Suprapubic skin (tissue), 4 donors: ENCODE measurements around the gene NPLOC4. TPM values are rescaled to one million over a fixed set of nuclear protein-coding genes. Genes with fewer than 3 reads are reported as not detected.

Experiments used
- DNase-seq, 2 donors: peaks; one replicate each; pipeline ENCODE4 v3.0.0-alpha.2; 2019; ENCODE audit warnings: low spot score in 2 of 2
- H3K27ac ChIP-seq: fragments of 200-600 bp; sonication (generic); one replicate; pipeline ENCODE4 v1.5.1; 2019
- H3K27me3 ChIP-seq: fragments of 200-600 bp; sonication (generic); one replicate; pipeline ENCODE4 v1.5.1; 2019
- H3K36me3 ChIP-seq: fragments of 200-600 bp; sonication (generic); one replicate; pipeline ENCODE4 v1.5.1; 2019
- H3K4me1 ChIP-seq: fragments of 200-600 bp; sonication (generic); one replicate; pipeline ENCODE4 v1.5.1; 2019
- H3K4me3 ChIP-seq: fragments of 200-600 bp; sonication (generic); one replicate; pipeline ENCODE4 v1.5.1; 2019; ENCODE audit warnings: mild to moderate bottlenecking
- H3K9me3 ChIP-seq: fragments of 200-600 bp; sonication (generic); one replicate; pipeline ENCODE4 v1.5.1; 2019
- CTCF ChIP-seq, 2 donors: fragments of 200-600 bp in 1 of 2; fragments of 450-650 bp in 1 of 2; sonication (generic) in 1 of 2; IDR thresholded peaks; one replicate each; pipeline ENCODE4 v1.5.1; 2016 to 2019; ENCODE audit warnings: antibody characterized with exemption in 2 of 2, mild to moderate bottlenecking in 1 of 2, moderate library complexity in 1 of 2
- EP300 ChIP-seq: sonication (generic); formaldehyde crosslinking; IDR thresholded peaks from one replicate; pipeline ENCODE4 v1.6.1; 2017; ENCODE audit warnings: antibody characterized with exemption
- POLR2A ChIP-seq, 2 donors: fragments of 450-650 bp; IDR thresholded peaks; one replicate each; pipeline ENCODE4 v1.6.1; 2017; ENCODE audit warnings: antibody characterized with exemption in 2 of 2, mild to moderate bottlenecking in 2 of 2, moderate library complexity in 2 of 2
- POLR2AphosphoS5 ChIP-seq, 3 donors: sonication (generic); formaldehyde crosslinking; IDR thresholded peaks; one replicate each; pipeline ENCODE4 v1.6.1; 2017; ENCODE audit warnings: antibody characterized with exemption in 3 of 3
- WGBS: methylation state at CpG from one replicate; pipeline ENCODE4 v1.1.5; 2018; 5-methylcytosine and 5-hydroxymethylcytosine counted together
- total RNA-seq, 4 donors: library from RNA; depleted of rRNA; stranded (reverse); fragments of >200 nt; gene quantifications; one replicate each; pipeline ENCODE4 v1.1.0, GENCODE V29; 2016

The NPLOC4 gene
- total RNA-seq, 4 donors from 2014 or later = 77.1 to 115 (median 91.7) TPM

GRCh38 chr17:81578561-81579225, 58.2 kb downstream of the NPLOC4 start:
- 95% methylated on average over 6 of the region's 6 CpGs for WGBS
- H3K36me3 ChIP-seq = peaks cover 37% of the 10 kb centered on the region
- no peak overlapping the region for H3K27ac ChIP-seq

GRCh38 chr17:81578038-81578441, 58.9 kb downstream of the NPLOC4 start:
- no peak overlapping the region for H3K4me3 ChIP-seq
- H3K27ac ChIP-seq = no peak overlapping the region
- H3K9me3 ChIP-seq = no peaks in the 10 kb centered on the region
- H3K27me3 ChIP-seq = no peaks in the 10 kb centered on the region
- no peak for DNase-seq
- peaks cover 5% of the 10 kb centered on the region for H3K4me1 ChIP-seq
- 97% methylated on average over 10 of the region's 10 CpGs for WGBS
- H3K36me3 ChIP-seq = peaks cover 30% of the 10 kb centered on the region
- no peak for TF ChIP-seq POLR2AphosphoS5 (IDR thresholded peaks at IDR 0.05)
- no peak for TF ChIP-seq POLR2A (IDR thresholded peaks at IDR 0.05)

More at GRCh38 chr17:81578561-81579225, 58.2 kb downstream of the NPLOC4 start:
- Histone ChIP-seq H3K4me3 (no peak overlapping the region), H3K9me3 (no peaks in the 10 kb centered on the region), H3K27me3 (no peaks in the 10 kb centered on the region), H3K4me1 (peaks cover 5% of the 10 kb centered on the region)
- no peak for TF ChIP-seq POLR2A (IDR thresholded peaks at IDR 0.05)
- TF ChIP-seq CTCF (IDR thresholded peaks at IDR 0.05) = no peak
- no peak for TF ChIP-seq POLR2AphosphoS5 (IDR thresholded peaks at IDR 0.05)
- TF ChIP-seq EP300 = no peak
- no peak for DNase-seq

DNA sequence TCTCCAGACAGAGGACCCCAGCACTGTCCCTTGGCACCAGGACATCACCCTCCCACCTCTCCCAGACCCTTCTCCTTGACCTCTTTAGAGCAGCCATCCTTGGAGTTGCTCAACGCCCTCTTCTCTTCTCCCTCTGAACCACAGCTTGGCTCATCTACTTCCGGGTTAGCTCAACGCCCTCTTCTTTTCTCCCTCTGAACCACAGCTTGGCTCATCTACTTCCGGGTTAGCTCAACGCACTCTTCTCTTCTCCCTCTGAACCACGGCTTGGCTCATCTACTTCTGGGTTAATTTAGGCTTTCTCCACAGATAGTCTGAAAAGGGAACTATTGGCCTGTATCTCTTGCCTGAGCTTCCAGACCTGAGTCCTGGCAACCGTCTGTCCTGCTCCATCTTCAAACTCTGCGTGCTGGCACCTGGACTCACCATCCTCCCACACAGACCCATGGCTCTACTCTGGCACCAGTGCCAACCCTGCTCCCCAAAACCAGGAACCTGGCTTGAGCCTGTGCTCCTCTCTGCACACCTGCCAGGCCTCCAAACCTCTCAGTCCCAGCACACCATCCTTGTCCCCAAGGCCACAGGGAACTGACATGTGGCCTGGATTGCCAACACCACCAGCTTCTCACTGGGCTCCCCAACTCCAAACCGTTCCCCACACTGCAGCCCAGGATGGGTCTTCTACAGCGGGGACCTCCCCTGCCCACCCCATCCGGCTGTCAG, 59.5 kb downstream of the NPLOC4 start:
- WGBS = 84% methylated on average over 11 of the region's 11 CpGs
- Histone ChIP-seq H3K27ac (no peak overlapping the region), H3K4me3 (no peak overlapping the region), H3K36me3 (peaks cover 27% of the 10 kb centered on the region), H3K9me3 (no peaks in the 10 kb centered on the region), H3K4me1 (peaks cover 5% of the 10 kb centered on the region), H3K27me3 (no peaks in the 10 kb centered on the region)
- TF ChIP-seq CTCF (IDR thresholded peaks at IDR 0.05) = no peak
- TF ChIP-seq POLR2A (IDR thresholded peaks at IDR 0.05) = no peak
- no peak for TF ChIP-seq POLR2AphosphoS5 (IDR thresholded peaks at IDR 0.05)
- TF ChIP-seq EP300 = no peak
- DNase-seq = no peak

GRCh38 chr17:81576621-81577277, 60.2 kb downstream of the NPLOC4 start:
- H3K9me3 ChIP-seq = no peaks in the 10 kb centered on the region
- no peaks in the 10 kb centered on the region for H3K27me3 ChIP-seq
- no peak for DNase-seq
- WGBS = 69% methylated on average over 17 of the region's 17 CpGs
- no peak overlapping the region for H3K27ac ChIP-seq
- TF ChIP-seq POLR2AphosphoS5 (IDR thresholded peaks at IDR 0.05) (no peak), POLR2A (IDR thresholded peaks at IDR 0.05) (no peak), CTCF (IDR thresholded peaks at IDR 0.05) (no peak), EP300 (no peak)
- peaks cover 25% of the 10 kb centered on the region for H3K36me3 ChIP-seq
- no peak overlapping the region for H3K4me3 ChIP-seq
- H3K4me1 ChIP-seq = peaks cover 5% of the 10 kb centered on the region

GRCh38 chr17:81575836-81576235, 61.1 kb downstream of the NPLOC4 start:
- Histone ChIP-seq H3K4me3 (no peak overlapping the region), H3K9me3 (no peaks in the 10 kb centered on the region), H3K36me3 (peaks cover 34% of the 10 kb centered on the region), H3K27ac (no peak overlapping the region), H3K4me1 (peaks cover 5% of the 10 kb centered on the region), H3K27me3 (no peaks in the 10 kb centered on the region)
- TF ChIP-seq CTCF (IDR thresholded peaks at IDR 0.05) (no peak), POLR2A (IDR thresholded peaks at IDR 0.05) (no peak), POLR2AphosphoS5 (IDR thresholded peaks at IDR 0.05) (no peak), EP300 (no peak)
- DNase-seq = no peak
- WGBS = 86% methylated on average over 3 of the region's 3 CpGs
